Measurements from ENCODE around the gene UBAC1.
A peak's percentile ranks its signal among the peaks of the same experiment; 100 is the strongest.
"Not testable (repeated sequence)": the region's sequence is repeated elsewhere in the genome, so short reads cannot be mapped to it uniquely, and the experiment has no call there.

Gene UBAC1

GRCh38 chr9:135893104-135893503 lies 68.1 kb downstream of the UBAC1 start:
- DNase-seq, result no peak

- not testable (repeated sequence) for DNase-seq
These were observed 68.8 kb downstream of the UBAC1 start for GRCh38 chr9:135892327-135892726.

GRCh38 chr9:135891027-135891631 lies 70.0 kb downstream of the UBAC1 start:
- DNase-seq, result no peak

GRCh38 chr9:135890190-135891026 lies 70.8 kb downstream of the UBAC1 start:
- DNase-seq, result no peak

- DNase-seq, result no peak
These were observed 71.5 kb downstream of the UBAC1 start for GRCh38 chr9:135889564-135890189.

GRCh38 chr9:135888766-135889394 lies 72.3 kb downstream of the UBAC1 start:
- no peak for DNase-seq

GRCh38 chr9:135888126-135888765 lies 72.9 kb downstream of the UBAC1 start:
- no peak for DNase-seq

GRCh38 chr9:135887585-135888050 lies 73.6 kb downstream of the UBAC1 start:
- DNase-seq, result peak; percentile 88

GRCh38 chr9:135887021-135887507 lies 74.1 kb downstream of the UBAC1 start:
- peak; percentile 93 for DNase-seq

- DNase-seq, result no peak
These were observed 74.8 kb downstream of the UBAC1 start for GRCh38 chr9:135886147-135886981.

- peak; percentile 41 for DNase-seq
These were observed 75.9 kb downstream of the UBAC1 start for GRCh38 chr9:135885100-135885853.

- DNase-seq, result no peak
These were observed 76.7 kb downstream of the UBAC1 start for GRCh38 chr9:135884328-135885035.

GRCh38 chr9:135883410-135884089 lies 77.6 kb downstream of the UBAC1 start:
- DNase-seq, result peak; percentile 20

Measured in MV-4-11 (cell line).